Activated CD4-positive, alpha-beta T cell treated with anti-CD3 and anti-CD28 coated beads for 24 hours (primary cell): ENCODE measurements around the gene RSAD1.
A peak's percentile ranks its signal among the peaks of the same experiment; 100 is the strongest.
"Not testable (repeated sequence)": the region's sequence is repeated elsewhere in the genome, so short reads cannot be mapped to it uniquely, and the experiment has no call there.

Experiments used
- DNase-seq, 2 donors: peaks; one replicate each; pipeline ENCODE4 v3.0.0-alpha.2; 2020; ENCODE audit warnings: low read depth in 2 of 2

The RSAD1 gene

DNA sequence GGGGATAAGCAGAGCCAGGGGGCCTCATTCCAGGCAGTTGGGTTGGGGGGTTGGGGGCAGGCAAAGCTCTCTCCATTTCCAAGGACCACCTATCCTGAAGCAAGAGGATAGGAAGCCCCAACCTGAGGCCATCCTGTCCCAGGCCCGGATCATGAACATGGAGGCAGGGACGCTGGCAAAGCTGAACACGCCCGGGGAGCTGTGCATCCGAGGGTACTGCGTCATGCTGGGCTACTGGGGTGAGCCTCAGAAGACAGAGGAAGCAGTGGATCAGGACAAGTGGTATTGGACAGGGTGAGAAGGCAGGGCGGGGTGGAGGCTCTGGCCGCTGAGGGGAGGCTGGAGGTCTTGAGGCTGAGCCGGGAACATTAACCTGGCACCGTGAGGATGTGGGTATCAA, 6.4 kb upstream of the RSAD1 start:
- no peak for DNase-seq

DNA sequence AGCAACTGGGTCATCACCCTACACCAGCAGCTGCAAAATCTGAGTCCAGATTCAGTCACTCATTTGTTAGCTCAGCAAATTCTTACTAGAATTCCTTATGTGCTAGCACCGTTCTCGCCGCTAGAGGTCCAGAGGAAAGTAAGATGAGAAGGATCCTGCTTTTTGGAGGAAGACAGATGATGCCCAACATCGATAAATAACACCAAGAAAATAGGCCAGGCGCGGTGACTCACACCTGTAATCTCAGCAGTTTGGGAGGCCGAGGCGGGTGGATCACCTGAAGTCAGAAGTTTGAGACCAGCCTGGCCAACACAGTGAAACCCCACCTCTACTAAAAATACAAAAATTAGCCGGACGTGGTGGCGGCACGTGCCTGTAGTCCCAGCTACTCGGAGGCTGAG, 5.9 kb upstream of the RSAD1 start:
- not testable (repeated sequence) for DNase-seq

GRCh38 chr17:50473901-50474300, 4.8 kb upstream of the RSAD1 start:
- DNase-seq: no peak

GRCh38 chr17:50474523-50474922, 4.1 kb upstream of the RSAD1 start:
- DNase-seq: no peak

GRCh38 chr17:50475362-50475761, 3.3 kb upstream of the RSAD1 start:
- no peak for DNase-seq

- DNase-seq: not testable (repeated sequence)
These were observed 2.7 kb upstream of the RSAD1 start for GRCh38 chr17:50475775-50476544.

DNA sequence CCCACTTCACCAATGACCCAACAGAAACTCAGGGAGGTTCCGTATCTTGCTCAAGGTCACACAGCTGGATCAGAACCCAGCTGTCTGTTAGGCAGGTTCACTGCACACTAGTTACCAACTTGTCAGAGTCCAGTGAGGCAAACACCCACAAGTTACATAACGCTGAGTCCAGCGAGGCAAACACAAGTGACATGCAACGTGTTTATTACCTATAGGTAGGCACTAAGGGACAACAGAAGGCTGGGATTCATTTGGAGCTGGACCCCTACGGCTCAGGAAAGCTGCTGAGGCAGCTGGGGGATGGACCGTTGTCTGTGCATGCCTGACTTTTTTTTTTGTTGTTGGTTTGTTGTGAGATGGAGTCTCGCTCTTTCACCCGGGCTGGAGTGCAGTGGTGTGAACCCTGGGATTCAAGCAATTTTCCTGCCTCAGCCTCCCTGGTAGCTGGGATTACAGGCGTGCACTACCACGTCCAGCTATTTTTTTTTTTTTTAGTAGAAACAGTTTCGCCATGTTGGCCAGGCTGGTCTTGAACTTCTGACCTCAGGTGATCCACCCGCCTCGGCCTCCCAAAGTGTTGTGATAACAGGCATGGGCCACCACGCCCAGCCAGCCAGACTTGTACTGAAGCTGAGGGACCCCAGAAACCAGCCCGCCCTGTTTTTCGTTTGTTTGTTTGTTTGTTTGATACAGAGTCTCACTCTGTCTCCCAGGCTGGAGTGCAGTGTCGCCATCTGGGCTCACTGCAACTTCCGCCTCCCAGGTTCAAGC, 1.9 kb upstream of the RSAD1 start:
- DNase-seq: no peak

- no peak for DNase-seq
These were observed 684 bp upstream of the RSAD1 start for GRCh38 chr17:50477976-50478375.

- DNase-seq: peak; percentile 37 to 56
These were observed 972 bp downstream of the RSAD1 start for GRCh38 chr17:50479522-50480141.

GRCh38 chr17:50480142-50480764, 1.6 kb downstream of the RSAD1 start:
- no peak for DNase-seq

GRCh38 chr17:50480854-50481490, 2.3 kb downstream of the RSAD1 start:
- DNase-seq: no peak

DNA sequence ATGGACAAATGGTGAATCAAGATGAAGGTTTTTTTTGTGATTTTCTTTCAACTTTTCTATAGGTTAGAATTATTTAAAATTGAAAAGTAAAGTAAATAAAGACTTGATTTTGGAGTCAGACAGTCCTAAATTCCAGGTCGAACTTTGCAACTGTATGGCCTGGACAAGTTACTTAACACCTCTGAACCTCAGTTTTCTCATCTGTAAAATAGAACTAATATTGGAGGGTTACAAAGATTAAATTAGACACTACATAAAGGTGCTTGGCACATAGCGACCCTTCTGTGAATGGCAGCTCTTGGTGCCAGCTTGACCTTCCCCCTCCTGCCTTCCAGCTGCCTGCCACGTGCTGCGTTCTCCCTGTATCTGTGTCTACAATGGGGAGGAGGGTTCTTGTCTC, 3.0 kb downstream of the RSAD1 start:
- no peak for DNase-seq

GRCh38 chr17:50482110-50482509, 3.5 kb downstream of the RSAD1 start:
- DNase-seq: no peak

DNA sequence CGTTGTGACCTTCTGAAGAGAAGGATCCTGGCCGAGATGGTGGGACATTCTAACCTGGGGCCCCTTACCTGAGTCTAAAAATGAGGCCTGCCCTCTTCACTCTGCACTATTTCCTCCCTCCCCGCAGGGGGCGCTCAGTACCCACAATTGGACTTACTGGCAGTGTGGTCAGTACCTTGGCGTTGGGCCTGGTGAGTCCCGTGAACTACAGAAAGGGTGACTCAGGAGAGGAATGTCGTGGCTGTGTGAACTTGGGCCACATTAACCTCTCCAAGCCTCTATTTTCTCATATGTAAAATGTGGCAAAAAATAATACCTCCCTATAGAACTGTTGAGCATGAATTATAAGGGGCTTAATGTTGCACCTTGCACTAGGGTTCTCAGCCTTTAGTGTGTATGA, 3.9 kb downstream of the RSAD1 start:
- peak; percentile 52 to 74 for DNase-seq

GRCh38 chr17:50483266-50483665, 4.6 kb downstream of the RSAD1 start:
- DNase-seq: no peak

DNA sequence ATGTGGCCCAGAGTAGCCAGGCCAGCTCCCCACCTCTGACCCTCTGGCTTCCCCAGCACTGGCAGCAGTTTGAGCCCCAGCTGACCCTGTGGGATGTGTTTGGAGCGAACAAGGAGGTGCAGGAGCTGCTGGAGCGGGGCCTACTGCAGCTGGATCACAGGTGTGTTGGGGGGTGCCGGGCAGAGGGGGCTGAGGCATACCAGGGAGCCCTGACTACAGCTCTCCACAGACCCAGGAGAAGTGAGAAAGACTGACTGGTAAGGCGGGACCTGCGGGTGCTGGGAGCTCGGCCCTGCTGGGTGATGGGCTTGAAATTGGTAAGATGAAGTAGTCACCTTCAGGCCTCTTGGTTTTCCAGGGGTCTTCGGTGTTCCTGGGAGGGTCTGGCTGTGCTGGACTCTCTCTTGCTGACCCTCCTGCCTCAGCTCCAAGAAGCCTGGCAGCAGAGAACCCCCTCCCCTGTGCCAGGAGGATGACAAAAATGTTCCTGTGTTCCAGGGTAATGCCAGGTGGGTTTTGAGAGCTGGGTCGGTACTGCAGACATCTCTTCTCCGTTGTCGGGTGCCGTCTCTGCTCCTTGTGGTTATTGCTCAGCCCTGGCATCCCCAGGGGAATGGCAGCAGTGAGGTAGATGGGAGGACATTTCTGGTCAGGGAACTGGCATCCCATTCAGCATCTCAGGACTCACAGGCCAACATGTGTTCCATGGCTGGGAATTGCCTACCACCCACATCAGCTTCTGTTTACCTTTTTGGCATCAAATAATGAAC, 5.9 kb downstream of the RSAD1 start:
- no peak for DNase-seq

GRCh38 chr17:50487213-50488096, 8.8 kb downstream of the RSAD1 start:
- DNase-seq: no peak

GRCh38 chr17:50488880-50489279, 10.2 kb downstream of the RSAD1 start:
- no peak for DNase-seq

DNA sequence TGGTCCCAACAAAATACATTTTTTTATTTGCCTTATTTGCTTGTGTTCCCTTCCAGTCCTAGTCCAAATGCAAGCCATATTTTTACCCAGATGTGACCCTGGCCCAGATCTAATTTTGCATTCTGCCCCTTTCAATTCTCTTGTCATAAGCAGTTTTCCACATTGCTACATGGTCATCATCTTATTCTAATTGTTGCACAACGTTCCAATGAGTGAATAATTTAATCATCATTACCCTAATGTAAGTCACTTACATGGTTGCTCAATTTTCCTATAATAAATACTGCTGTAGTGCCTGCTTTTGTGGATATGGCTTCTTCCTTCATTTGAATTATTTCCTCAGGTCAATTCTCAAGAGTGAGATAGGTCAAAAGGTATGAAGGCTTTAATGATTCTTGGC, 12.8 kb downstream of the RSAD1 start:
- no peak for DNase-seq

GRCh38 chr17:50492214-50492613, 13.6 kb downstream of the RSAD1 start:
- DNase-seq: no peak
